HCT116 (cell line): Measurements from ENCODE around the gene RAD18. TPM values are rescaled to one million over a fixed set of nuclear protein-coding genes. Genes with fewer than 3 reads are reported as not detected.

Source experiments
- ATAC-seq: fragments of 200-7000 bp; cut with Tn5 transposase; 2 replicates; pipeline ENCODE4 v1.9.1; 2020; ENCODE audit warnings: mild to moderate bottlenecking, moderate library complexity
- BruUV-seq: library from RNA; stranded (reverse); fragments of 400-500 nt; replicated peaks from 2 replicates; lab custom pipeline; 2021; lab: Mats Ljungman, UMichigan
- CTCF ChIA-PET: fragments of 300-600 bp; sonication (Branson Sonifier 250); formaldehyde crosslinking; loops from one replicate; lab custom pipeline; 2021; ENCODE audit warnings: antibody characterized with exemption; lab: Charles Lee
- POLR2A ChIA-PET: fragments of 300-600, 350-600 bp; sonication (Branson Sonifier 250); formaldehyde crosslinking; loops from one replicate; lab custom pipeline; 2021; ENCODE audit warnings: antibody characterized with exemption; lab: Charles Lee
- RAD21 ChIA-PET, 2 experiments: fragments of 300-600 bp; sonication (Branson Sonifier 250); formaldehyde crosslinking; loops; one replicate each; lab custom pipeline; 2023; ENCODE audit warnings: low total read pairs in 2 of 2; ENCODE audit not compliant: uncharacterized antibody in 2 of 2, unreplicated experiment in 2 of 2, low non-redundant PET in 1 of 2; lab: Charles Lee
- DNase-seq: peaks from one replicate; pipeline ENCODE4 v3.0.0-alpha.2; 2010; ENCODE audit warnings: low read depth, low spot score
- H2AFZ ChIP-seq: fragments of 200-600 bp; shearing (Covaris generic), sonication (generic); 2 replicates; pipeline ENCODE4 v1.6.1; 2017; ENCODE audit warnings: low read depth, mixed run types, mixed read lengths, antibody characterized with exemption, low read length; ENCODE audit not compliant: poor library complexity, severe bottlenecking
- H3K27ac ChIP-seq: 2 replicates; pipeline ENCODE4 v1.5.1; 2012; ENCODE audit warnings: low read depth, low read length
- H3K27me3 ChIP-seq: fragments of 200-600 bp; sonication (generic); 2 replicates; pipeline ENCODE4 v1.6.1; 2016; ENCODE audit warnings: mixed run types, low read length, mixed read lengths; ENCODE audit not compliant: insufficient read depth
- H3K36me3 ChIP-seq, 2 experiments: fragments of 200-500 bp in 1 of 2; fragments of 200-600 bp in 1 of 2; sonication (Bioruptor generic) in 1 of 2; sonication (generic) in 1 of 2; 2 replicates each; pipeline versions ENCODE4 v1.5.1 to v1.6.1; 2014 to 2016; ENCODE audit warnings: low read length in 2 of 2, inconsistent platforms in 1 of 2, mixed read lengths in 1 of 2, mixed run types in 1 of 2; ENCODE audit not compliant: insufficient read depth in 2 of 2, control insufficient read depth in 1 of 2
- H3K4me1 ChIP-seq, 2 experiments: fragments of 200-600 bp in 1 of 2; sonication (generic) in 1 of 2; 2 replicates each; pipeline versions ENCODE4 v1.5.1 to v1.6.1; 2012 to 2017; ENCODE audit warnings: low read length in 2 of 2, inconsistent platforms in 1 of 2, mild to moderate bottlenecking in 1 of 2, mixed read lengths in 1 of 2, mixed run types in 1 of 2, moderate library complexity in 1 of 2; ENCODE audit not compliant: insufficient read depth in 2 of 2, control insufficient read depth in 1 of 2
- H3K4me2 ChIP-seq: fragments of 200-600 bp; sonication (generic); 2 replicates; pipeline ENCODE4 v1.6.1; 2017; ENCODE audit warnings: mixed run types, low read length, mixed read lengths
- H3K4me3 ChIP-seq, 2 experiments: fragments of 200-600 bp in 1 of 2; sonication (generic) in 1 of 2; replicated peaks in 1 of 2; 2 replicates each; pipeline ENCODE4 v1.5.1; 2011 to 2016; ENCODE audit warnings: low read length in 2 of 2, control low read depth in 1 of 2, low read depth in 1 of 2, mild to moderate bottlenecking in 1 of 2, mixed read lengths in 1 of 2, mixed run types in 1 of 2
- H3K79me2 ChIP-seq: fragments of 200-600 bp; sonication (generic); 2 replicates; pipeline ENCODE4 v1.6.1; 2017; ENCODE audit warnings: mild to moderate bottlenecking, mixed run types, low read length, moderate library complexity, mixed read lengths; ENCODE audit not compliant: insufficient read depth
- H3K9ac ChIP-seq: fragments of 200-600 bp; sonication (generic); 2 replicates; pipeline ENCODE4 v1.6.1; 2016; ENCODE audit warnings: low read length, mixed read lengths
- H3K9me2 ChIP-seq: fragments of 200-600 bp; sonication (generic), shearing (Covaris generic); 2 replicates; pipeline ENCODE4 v1.6.1; 2017; ENCODE audit warnings: mixed run types, mild to moderate bottlenecking, moderate library complexity; ENCODE audit not compliant: insufficient read depth
- H3K9me3 ChIP-seq, 2 experiments: fragments of 200-500 bp in 1 of 2; fragments of 200-600 bp in 1 of 2; sonication (Bioruptor generic) in 1 of 2; sonication (generic) in 1 of 2; 2 replicates each; pipeline ENCODE4 v1.6.1; 2014 to 2017; ENCODE audit warnings: low read length in 2 of 2, mixed read lengths in 2 of 2, inconsistent platforms in 1 of 2, low read depth in 1 of 2, mild to moderate bottlenecking in 1 of 2, mixed run types in 1 of 2, moderate library complexity in 1 of 2; ENCODE audit not compliant: control insufficient read depth in 1 of 2, insufficient read depth in 1 of 2
- H4K20me1 ChIP-seq: fragments of 200-600 bp; sonication (generic), shearing (Covaris generic); 2 replicates; pipeline ENCODE4 v1.6.1; 2017; ENCODE audit warnings: mixed run types, mild to moderate bottlenecking, moderate library complexity; ENCODE audit not compliant: insufficient read depth
- ATF3 ChIP-seq: IDR thresholded peaks from 2 replicates; pipeline ENCODE4 v1.6.1; 2012
- CBX3 ChIP-seq: IDR thresholded peaks from 2 replicates; pipeline ENCODE4 v1.6.1; 2012; ENCODE audit warnings: low read depth
- CTCF ChIP-seq, 3 experiments: fragments of 200-600 bp in 1 of 3; sonication (generic) in 1 of 3; IDR thresholded peaks in 2 of 3; conservative IDR thresholded peaks in 1 of 3; 2 replicates each; pipeline ENCODE4 v1.5.1; 2012 to 2017; ENCODE audit warnings: low read depth in 2 of 3, low read length in 2 of 3, antibody characterized with exemption in 1 of 3, borderline replicate concordance in 1 of 3, control low read depth in 1 of 3, mild to moderate bottlenecking in 1 of 3, mixed read lengths in 1 of 3, mixed run types in 1 of 3, moderate library complexity in 1 of 3; ENCODE audit not compliant: insufficient read depth in 1 of 3
- ELF1 ChIP-seq: IDR thresholded peaks from 2 replicates; pipeline ENCODE4 v1.6.1; 2012; ENCODE audit warnings: low read depth, borderline replicate concordance
- EZH2 ChIP-seq: fragments of 200-600 bp; sonication (generic); IDR thresholded peaks from 2 replicates; pipeline ENCODE4 v1.6.1; 2017; ENCODE audit warnings: antibody characterized with exemption, mixed run types
- EZH2phosphoT487 ChIP-seq: fragments of 200-600 bp; IDR thresholded peaks from 2 replicates; pipeline ENCODE4 v1.6.1; 2018; ENCODE audit warnings: antibody characterized with exemption, borderline replicate concordance
- POLR2A ChIP-seq: IDR thresholded peaks from 2 replicates; pipeline ENCODE4 v1.7.0; 2011; ENCODE audit warnings: borderline replicate concordance; ENCODE audit not compliant: insufficient read depth, insufficient read length; ENCODE audit errors: extremely low read depth
- POLR2AphosphoS5 ChIP-seq: IDR thresholded peaks from 2 replicates; pipeline ENCODE4 v1.6.1; 2011; ENCODE audit warnings: mild to moderate bottlenecking, low read depth, low read length, moderate library complexity
- SIN3A ChIP-seq: IDR thresholded peaks from 2 replicates; pipeline ENCODE4 v1.6.1; 2012; ENCODE audit warnings: low read depth
- YY1 ChIP-seq: IDR thresholded peaks from 2 replicates; pipeline ENCODE4 v1.6.1; 2011; ENCODE audit warnings: low read length, low read depth, moderate library complexity, mild to moderate bottlenecking; ENCODE audit not compliant: insufficient replicate concordance; ENCODE audit errors: extremely low read depth
- ZNF274 ChIP-seq: fragments of 200-500 bp; sonication (Bioruptor generic); IDR thresholded peaks from 2 replicates; pipeline ENCODE4 v1.6.1; 2014; ENCODE audit warnings: mild to moderate bottlenecking, low read depth, low read length, inconsistent platforms
- intact Hi-C: fragments of 100-400 bp; cut with micrococcal nuclease; formaldehyde crosslinking; loops from 2 replicates; pipeline ENCODE4 v1.10.0; 2022
- total RNA-seq: library from RNA; stranded (reverse); gene quantifications from one replicate; pipeline ENCODE4 v1.2.1, GENCODE V29; 2021; ENCODE audit not compliant: unreplicated experiment
- TF ChIP-seq, protein P1 (sequence below): IDR thresholded peaks from 2 replicates; pipeline ENCODE4 v1.6.1; 2012

Gene RAD18
- total RNA-seq, 1 experiment from 2014 or later, result 28.7 TPM

DNA sequence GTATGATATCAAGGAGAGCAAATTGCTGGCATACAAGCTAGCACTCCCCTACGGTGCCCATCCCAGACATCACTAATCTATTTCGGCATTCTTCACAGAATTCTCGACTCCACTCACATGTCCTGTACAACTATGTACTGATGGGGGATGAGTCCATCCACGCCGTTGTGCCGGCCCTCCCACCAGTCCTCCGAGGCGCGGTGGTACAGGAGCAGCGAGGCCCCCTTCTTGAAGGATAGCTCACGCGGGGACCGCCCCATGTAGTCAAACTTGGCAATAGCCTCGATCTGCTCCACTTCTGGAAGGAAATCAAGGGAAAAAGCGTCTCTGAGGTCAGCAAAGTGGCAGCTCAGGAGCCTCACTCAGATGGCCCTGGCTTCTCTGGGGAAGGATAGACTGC is 31.0 kb upstream of the RAD18 start (continued):
- TF ChIP-seq EZH2phosphoT487 (no peak), YY1 (no peak)

DNA sequence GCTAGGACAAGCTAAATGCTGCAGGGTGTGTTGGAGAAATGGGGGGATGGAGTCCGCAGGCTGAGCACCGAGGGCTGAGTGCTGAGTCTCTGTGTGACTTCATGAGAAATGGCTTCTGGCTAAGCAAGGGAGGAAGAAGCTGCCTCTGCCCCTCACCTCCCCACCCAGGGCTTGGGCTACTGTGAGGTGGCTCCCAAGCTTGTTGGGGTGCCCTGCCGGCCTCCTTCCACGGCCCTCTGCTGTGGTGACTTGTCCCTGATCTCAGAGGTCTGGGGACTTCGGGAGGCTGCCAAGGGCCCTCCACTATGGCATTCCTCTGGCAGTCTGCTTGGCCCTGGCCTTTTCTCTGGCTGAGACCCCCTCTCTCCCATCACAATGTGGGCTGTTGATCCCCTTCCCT is 30.1 kb upstream of the RAD18 start:
- Histone ChIP-seq H3K27ac (no peak overlapping the region), H3K4me1 (no peaks in the 10 kb centered on the region), H3K9me2 (no peaks in the 10 kb centered on the region), H3K4me3 (no peak overlapping the region), H3K36me3 (no peaks in the 10 kb centered on the region), H3K27me3 (no peaks in the 10 kb centered on the region), H3K79me2 (no peaks in the 10 kb centered on the region), H3K4me2 (no peak overlapping the region), H2AFZ (no peak overlapping the region), H4K20me1 (no peaks in the 10 kb centered on the region), H3K9ac (no peak overlapping the region), H3K9me3 (0 out of 4 replicates have a peak, but pooled peaks cover 0 to 3% of the 10 kb centered on the region in 2 experiments)
- intact Hi-C loops, result no loop called here
- POLR2A ChIA-PET, result no interaction called here
- DNase-seq (no peak), ATAC-seq (no peak)
- no peak for TF ChIP-seq CTCF (IDR thresholded peaks at IDR 0.05 in 2 of 3, conservative IDR thresholded peaks at IDR 0.05 in 1 of 3; ENCODE audit: borderline replicate concordance in 1 of 3, insufficient read depth in 1 of 3, low read depth in 2 of 3, low read length in 2 of 3)
- RAD21 ChIA-PET, result no interaction called here
- CTCF ChIA-PET, result no interaction called here
- BruUV-seq, result no TSS peak

DNA sequence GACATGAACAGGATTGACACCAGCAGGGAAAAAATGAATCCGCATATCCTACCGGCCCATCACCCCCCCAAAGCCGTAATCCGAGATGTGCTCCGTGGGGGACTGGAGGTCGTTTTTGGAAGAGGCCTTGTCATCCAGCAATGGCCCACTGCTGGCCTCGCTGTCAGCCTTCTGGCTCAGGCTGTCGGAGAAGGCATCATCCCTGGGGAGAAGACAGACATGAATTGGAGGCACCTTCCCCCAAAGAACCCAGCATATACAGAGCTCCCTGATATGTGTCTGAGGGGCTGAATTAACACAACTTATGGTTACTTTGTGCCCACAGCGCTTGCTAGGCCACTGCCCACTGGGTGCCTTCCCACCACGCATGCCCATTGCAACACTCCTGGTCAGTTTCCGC is 29.6 kb upstream of the RAD18 start:
- Histone ChIP-seq H2AFZ (no peak overlapping the region), H3K27me3 (no peaks in the 10 kb centered on the region), H3K36me3 (no peaks in the 10 kb centered on the region), H3K4me2 (no peak overlapping the region), H3K27ac (no peak overlapping the region), H3K4me1 (no peaks in the 10 kb centered on the region), H3K9ac (no peak overlapping the region), H3K79me2 (no peaks in the 10 kb centered on the region), H4K20me1 (no peaks in the 10 kb centered on the region), H3K9me3 (0 out of 4 replicates have a peak, but pooled peaks cover 0 to 3% of the 10 kb centered on the region in 2 experiments), H3K9me2 (no peaks in the 10 kb centered on the region), H3K4me3 (no peak overlapping the region)
- DNase-seq (no peak), ATAC-seq (no peak)
- CTCF ChIA-PET, result no interaction called here
- RAD21 ChIA-PET, result no interaction called here
- BruUV-seq, result no TSS peak
- intact Hi-C loops, result no loop called here
- POLR2A ChIA-PET, result no interaction called here
- TF ChIP-seq ZNF274 (no peak), SIN3A (no peak), POLR2AphosphoS5 (no peak), YY1 (no peak), ATF3 (no peak), CBX3 (no peak), POLR2A (no peak), ELF1 (no peak), EZH2 (no peak), CTCF (IDR thresholded peaks at IDR 0.05 in 2 of 3, conservative IDR thresholded peaks at IDR 0.05 in 1 of 3; ENCODE audit: borderline replicate concordance in 1 of 3, insufficient read depth in 1 of 3, low read depth in 2 of 3, low read length in 2 of 3) (no peak)
- TF ChIP-seq, protein P1, sequence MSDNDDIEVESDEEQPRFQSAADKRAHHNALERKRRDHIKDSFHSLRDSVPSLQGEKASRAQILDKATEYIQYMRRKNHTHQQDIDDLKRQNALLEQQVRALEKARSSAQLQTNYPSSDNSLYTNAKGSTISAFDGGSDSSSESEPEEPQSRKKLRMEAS, result no peak
